Measurements from ENCODE around the gene TPH2. TPM values are rescaled to one million over a fixed set of nuclear protein-coding genes. Genes with fewer than 3 reads are reported as not detected.

TPH2 gene
- total RNA-seq, 1 experiment from 2014 or later = not detected

GRCh38 chr12:72074956-72075355 lies 136.3 kb downstream of the TPH2 start:
- POLR2A ChIA-PET (ENCODE audit: unreplicated experiment) = no interaction called here
- no TSS peak for BruUV-seq (replicated peaks)
- H4K20me1 ChIP-seq (ENCODE audit: insufficient read depth) = no peaks in the 10 kb centered on the region
- CTCF ChIA-PET = no interaction called here
- no peaks in the 10 kb centered on the region for H3K36me3 ChIP-seq (ENCODE audit: low read depth)
- no peak overlapping the region for H3K4me2 ChIP-seq
- no peaks in the 10 kb centered on the region for H3K79me2 ChIP-seq (ENCODE audit: low read depth)
- no peak for DNase-seq
- no peak overlapping the region for H2AFZ ChIP-seq
- no peak for TF ChIP-seq CTCF (conservative IDR thresholded peaks at IDR 0.05)
- no peak for TF ChIP-seq EZH2 (IDR thresholded peaks at IDR 0.05; ENCODE audit: low read depth)
- H3K27me3 ChIP-seq (ENCODE audit: insufficient read depth, low read depth) = no peaks in the 10 kb centered on the region
- no peaks in the 10 kb centered on the region for H3K4me1 ChIP-seq (replicated peaks; ENCODE audit: insufficient read depth)
- no peaks in the 10 kb centered on the region for H3K9me2 ChIP-seq (ENCODE audit: insufficient read depth)
- H3K9me3 ChIP-seq (ENCODE audit: insufficient read depth, low read depth) = no peaks in the 10 kb centered on the region
- intact Hi-C loops (cut with micrococcal nuclease; ENCODE audit: unreplicated experiment) = no loop called here
- no peaks in the 10 kb centered on the region for H3F3A ChIP-seq (ENCODE audit: insufficient read depth, low read depth)
- no peak overlapping the region for H3K4me3 ChIP-seq
- H3K27ac ChIP-seq = no peak overlapping the region

GRCh38 chr12:72075401-72075800 lies 136.8 kb downstream of the TPH2 start:
- DNase-seq = no peak
- no peak overlapping the region for H3K4me3 ChIP-seq
- BruUV-seq (replicated peaks) = no TSS peak
- no peaks in the 10 kb centered on the region for H4K20me1 ChIP-seq (ENCODE audit: insufficient read depth)
- no peaks in the 10 kb centered on the region for H3K9me2 ChIP-seq (ENCODE audit: insufficient read depth)
- no peak overlapping the region for H3K27ac ChIP-seq
- no peaks in the 10 kb centered on the region for H3K4me1 ChIP-seq (replicated peaks; ENCODE audit: insufficient read depth)
- no peaks in the 10 kb centered on the region for H3K79me2 ChIP-seq (ENCODE audit: low read depth)
- ChIA-PET POLR2A (ENCODE audit: unreplicated experiment) (no interaction called here), CTCF (no interaction called here)
- TF ChIP-seq EZH2 (IDR thresholded peaks at IDR 0.05; ENCODE audit: low read depth) = no peak
- TF ChIP-seq CTCF (conservative IDR thresholded peaks at IDR 0.05) = no peak
- no peaks in the 10 kb centered on the region for H3K9me3 ChIP-seq (ENCODE audit: insufficient read depth, low read depth)
- no peak overlapping the region for H3K4me2 ChIP-seq
- intact Hi-C loops (cut with micrococcal nuclease; ENCODE audit: unreplicated experiment) = no loop called here
- H3K36me3 ChIP-seq (ENCODE audit: low read depth) = no peaks in the 10 kb centered on the region
- no peaks in the 10 kb centered on the region for H3K27me3 ChIP-seq (ENCODE audit: insufficient read depth, low read depth)
- no peaks in the 10 kb centered on the region for H3F3A ChIP-seq (ENCODE audit: insufficient read depth, low read depth)
- no peak overlapping the region for H2AFZ ChIP-seq

- Histone ChIP-seq H3K27me3 (ENCODE audit: insufficient read depth, low read depth) (no peaks in the 10 kb centered on the region), H3K9me3 (ENCODE audit: insufficient read depth, low read depth) (no peaks in the 10 kb centered on the region), H3K4me1 (replicated peaks; ENCODE audit: insufficient read depth) (no peaks in the 10 kb centered on the region), H2AFZ (no peak overlapping the region), H4K20me1 (ENCODE audit: insufficient read depth) (no peaks in the 10 kb centered on the region), H3F3A (ENCODE audit: insufficient read depth, low read depth) (no peaks in the 10 kb centered on the region), H3K79me2 (ENCODE audit: low read depth) (no peaks in the 10 kb centered on the region), H3K9me2 (ENCODE audit: insufficient read depth) (no peaks in the 10 kb centered on the region), H3K4me3 (no peak overlapping the region), H3K36me3 (ENCODE audit: low read depth) (no peaks in the 10 kb centered on the region), H3K4me2 (no peak overlapping the region), H3K27ac (no peak overlapping the region)
- ChIA-PET POLR2A (ENCODE audit: unreplicated experiment) (no interaction called here), CTCF (no interaction called here)
- TF ChIP-seq CTCF (conservative IDR thresholded peaks at IDR 0.05) (no peak), EZH2 (IDR thresholded peaks at IDR 0.05; ENCODE audit: low read depth) (no peak)
- DNase-seq = no peak
- intact Hi-C loops (cut with micrococcal nuclease; ENCODE audit: unreplicated experiment) = no loop called here
- BruUV-seq (replicated peaks) = no TSS peak
These were observed 137.4 kb downstream of the TPH2 start for GRCh38 chr12:72075891-72076557.

Measured in PC-9 (cell line).